ENCODE measurements around the gene NRXN2.
"Not testable (repeated sequence)": the region's sequence is repeated elsewhere in the genome, so short reads cannot be mapped to it uniquely, and the experiment has no call there.

Gene NRXN2

DNA sequence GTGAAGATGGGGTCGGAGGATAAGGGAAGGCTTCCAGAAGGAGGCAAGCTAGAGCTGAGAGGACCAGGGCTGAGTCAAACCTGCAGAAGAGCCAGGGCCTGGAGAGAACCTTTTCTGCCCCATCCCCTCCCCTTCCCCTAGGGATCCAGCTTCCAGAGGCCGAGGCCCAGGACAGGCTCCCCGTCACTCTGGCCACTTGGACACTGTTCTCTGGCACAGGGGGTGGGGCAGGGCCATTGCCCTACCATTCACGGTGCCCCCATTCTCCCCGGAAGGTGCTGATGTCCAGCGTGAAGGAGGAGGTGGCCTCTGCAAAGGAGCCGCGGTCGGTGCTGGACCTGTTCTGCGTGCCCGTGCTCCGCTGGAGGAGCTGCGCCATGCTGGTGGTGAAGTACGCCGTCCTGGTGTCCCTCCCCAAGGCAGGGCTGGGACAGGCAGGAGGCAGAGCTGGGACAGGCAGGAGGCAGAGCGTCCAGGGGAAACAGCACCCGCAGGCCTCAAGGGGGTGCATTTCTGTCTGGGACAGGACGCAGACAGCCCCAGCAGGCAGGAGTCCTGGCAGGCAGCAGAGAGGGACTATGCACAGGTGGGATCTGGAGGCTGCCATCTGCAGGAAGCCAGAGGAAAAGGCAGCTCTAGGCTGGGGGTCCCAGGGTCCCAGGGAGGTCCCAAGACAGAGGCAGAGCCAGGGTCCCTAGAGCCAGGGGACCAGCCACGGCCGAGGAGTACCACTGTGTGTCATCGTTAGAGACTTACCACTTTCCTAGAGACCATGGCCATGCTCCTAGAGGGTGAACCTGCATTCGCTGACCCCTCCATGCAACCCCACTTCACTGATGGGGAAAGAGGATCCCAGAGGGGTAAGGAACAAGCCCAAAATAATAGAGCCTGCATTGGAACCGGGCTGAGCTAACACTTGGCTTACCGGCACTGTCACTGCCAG is 157.8 kb downstream of the NRXN2 start:
- no peak for DNase-seq (ENCODE audit: low spot score)

DNA sequence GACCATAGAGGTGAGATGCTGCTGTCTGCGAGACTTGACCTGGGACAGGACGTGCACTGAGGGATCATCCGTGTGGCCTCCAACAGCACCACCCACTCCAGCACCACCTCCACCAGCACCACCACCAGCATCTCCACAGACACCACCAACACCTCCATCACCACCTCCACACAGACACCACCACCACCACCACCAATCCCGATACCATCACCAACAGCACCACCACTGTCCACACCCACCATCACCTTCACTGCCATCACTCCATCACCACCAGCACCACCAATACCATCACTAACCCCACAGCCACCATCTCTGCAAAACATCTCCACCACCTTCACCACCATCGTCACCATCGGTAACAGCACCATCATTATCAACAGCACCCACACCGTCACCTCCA is 158.6 kb downstream of the NRXN2 start:
- DNase-seq (ENCODE audit: low spot score), result no peak

DNA sequence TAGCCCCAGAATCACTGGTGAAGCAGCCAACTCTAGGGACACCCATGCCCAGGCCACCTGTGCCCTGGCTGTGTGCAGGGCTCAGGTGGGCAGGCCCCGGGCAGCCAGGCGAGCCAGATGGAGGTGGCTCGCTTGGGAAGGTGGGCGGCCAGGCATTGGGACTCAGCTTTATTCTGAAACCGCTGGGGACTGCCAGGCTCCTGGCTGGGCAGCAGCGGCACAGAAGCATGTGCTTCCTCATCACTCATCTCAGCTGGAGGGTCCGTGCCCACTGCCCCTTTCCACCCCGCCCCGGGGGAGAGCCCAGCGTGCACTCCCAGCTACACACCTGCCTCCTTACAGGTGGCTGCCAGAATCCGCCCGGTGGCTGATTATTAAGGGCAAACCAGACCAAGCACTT is 159.0 kb downstream of the NRXN2 start:
- DNase-seq (ENCODE audit: low spot score), result no peak

DNA sequence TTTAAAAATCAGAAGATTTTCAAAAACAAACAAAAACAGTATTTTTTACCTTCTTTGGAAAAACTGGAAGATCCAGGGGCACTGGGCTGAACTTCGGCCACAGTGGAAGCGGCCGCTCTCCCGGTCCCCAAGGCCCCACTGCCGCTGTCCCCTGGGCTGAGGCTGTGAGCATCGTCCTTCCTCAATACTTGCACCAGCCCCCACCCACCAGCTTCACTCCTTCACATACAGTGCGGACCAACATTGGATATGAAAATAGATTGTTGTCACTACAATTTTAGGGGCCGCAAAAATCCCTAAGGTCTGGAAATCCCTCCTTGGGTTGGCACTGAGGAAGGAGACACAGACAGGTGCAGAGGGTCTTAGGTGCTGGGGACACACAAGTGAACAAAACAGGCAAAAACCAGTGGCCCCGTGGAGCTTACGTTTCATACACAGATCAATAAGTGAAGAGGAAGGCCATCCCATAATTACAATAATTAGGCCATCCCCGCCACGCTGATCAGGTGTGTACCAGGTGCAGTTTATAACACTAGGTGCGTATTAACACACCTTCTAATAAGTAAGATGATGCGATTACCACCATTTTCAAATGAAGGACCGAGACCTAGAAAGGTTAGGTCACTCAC is 160.2 kb downstream of the NRXN2 start:
- DNase-seq (ENCODE audit: low spot score), result no peak

DNA sequence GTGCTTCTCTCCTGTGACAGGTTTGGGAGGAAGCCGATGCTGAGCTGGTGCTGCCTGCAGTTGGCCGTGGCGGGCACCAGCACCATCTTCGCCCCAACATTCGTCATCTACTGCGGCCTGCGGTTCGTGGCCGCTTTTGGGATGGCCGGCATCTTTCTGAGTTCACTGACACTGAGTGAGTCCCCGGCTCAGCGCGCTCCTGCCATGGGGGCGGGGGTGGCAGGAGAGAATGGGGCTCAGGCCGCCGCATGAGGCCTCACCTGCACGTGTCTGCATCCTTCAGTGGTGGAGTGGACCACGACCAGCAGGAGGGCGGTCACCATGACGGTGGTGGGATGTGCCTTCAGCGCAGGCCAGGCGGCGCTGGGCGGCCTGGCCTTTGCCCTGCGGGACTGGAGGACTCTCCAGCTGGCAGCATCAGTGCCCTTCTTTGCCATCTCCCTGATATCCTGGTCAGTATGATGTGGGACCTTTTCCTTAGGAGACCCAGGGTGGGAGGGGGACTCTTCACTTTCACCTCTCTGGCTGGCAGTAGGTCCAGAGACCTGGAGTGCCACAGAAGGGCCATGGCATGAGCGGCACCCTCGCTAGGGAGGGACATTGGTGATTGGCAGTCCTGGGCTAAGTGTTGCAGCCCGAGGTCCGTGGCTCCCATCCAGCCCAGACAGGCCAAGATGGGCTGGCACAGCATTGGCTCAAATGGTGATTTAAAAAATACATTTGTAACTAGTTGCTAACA is 160.8 kb downstream of the NRXN2 start:
- no peak for DNase-seq (ENCODE audit: low spot score)

DNA sequence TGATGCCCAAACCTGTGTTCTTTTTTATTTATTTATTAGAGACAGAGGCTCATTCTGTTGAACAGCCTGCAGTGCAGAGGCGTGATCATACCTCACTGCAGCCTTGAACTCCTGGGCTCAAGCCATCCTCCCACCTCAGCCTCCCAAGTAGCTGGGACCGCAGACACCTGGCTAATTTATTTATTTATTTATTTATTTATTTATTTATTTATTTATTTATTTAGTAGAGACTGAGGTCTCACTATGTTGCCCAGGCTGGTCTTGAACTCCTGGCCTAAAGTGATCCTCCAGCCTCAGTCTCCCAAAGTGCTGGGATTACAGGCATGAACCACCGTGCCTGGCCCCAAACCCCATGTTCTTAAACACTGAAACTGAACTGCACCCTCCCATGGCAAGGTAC is 161.6 kb downstream of the NRXN2 start:
- DNase-seq (ENCODE audit: low spot score), result not testable (repeated sequence)

DNA sequence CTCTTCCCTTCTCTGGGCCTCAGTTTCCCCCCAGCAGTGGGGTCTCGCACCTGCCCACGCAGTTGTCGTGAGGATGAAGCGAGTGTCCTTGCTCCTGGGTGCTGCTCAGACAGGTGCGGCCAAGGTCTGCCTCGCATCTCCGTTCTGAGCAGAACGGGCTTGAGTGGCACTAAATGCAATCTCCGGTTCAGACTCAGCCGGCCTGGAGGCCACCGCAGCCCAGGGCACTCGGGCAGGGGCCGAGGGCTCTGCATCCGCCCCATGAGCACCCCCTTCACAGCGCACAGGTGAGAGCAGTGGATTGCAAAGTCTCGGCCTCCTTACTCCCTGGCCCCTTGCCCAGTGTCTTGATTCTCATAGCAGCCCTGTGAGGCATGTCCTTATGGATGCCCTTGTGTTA is 162.1 kb downstream of the NRXN2 start:
- no peak for DNase-seq (ENCODE audit: low spot score)

DNA sequence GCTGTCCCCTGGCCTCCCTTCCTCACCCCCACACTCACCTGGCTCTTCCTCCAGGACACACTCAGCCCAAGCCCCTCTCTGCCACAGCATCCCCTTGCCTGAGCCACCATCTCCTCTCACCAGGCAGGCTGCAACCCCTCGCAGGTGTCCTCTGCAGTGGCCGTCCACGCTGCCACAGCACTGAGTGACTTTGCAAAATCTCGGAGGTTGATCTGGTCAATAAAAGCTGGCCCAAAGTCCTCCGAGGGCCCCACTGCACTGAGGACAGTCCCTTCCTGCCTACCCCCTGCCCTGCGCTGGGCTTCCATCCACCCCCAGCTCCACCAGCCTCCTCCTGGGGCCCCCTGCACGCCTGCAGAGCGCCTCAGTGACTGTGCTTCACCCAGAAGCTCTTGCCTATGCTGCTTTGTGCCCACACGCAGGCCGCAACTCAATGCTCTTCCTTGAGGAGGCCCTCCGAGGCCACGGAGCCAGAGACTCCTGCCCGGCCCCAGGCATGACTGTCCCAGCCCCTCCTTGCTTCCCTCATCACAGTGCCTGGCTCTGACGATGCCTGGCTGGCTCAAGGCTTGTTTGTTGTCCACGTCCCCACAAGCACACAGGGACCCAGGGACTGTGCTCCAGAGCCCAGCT is 162.7 kb downstream of the NRXN2 start:
- DNase-seq (ENCODE audit: low spot score), result no peak

DNA sequence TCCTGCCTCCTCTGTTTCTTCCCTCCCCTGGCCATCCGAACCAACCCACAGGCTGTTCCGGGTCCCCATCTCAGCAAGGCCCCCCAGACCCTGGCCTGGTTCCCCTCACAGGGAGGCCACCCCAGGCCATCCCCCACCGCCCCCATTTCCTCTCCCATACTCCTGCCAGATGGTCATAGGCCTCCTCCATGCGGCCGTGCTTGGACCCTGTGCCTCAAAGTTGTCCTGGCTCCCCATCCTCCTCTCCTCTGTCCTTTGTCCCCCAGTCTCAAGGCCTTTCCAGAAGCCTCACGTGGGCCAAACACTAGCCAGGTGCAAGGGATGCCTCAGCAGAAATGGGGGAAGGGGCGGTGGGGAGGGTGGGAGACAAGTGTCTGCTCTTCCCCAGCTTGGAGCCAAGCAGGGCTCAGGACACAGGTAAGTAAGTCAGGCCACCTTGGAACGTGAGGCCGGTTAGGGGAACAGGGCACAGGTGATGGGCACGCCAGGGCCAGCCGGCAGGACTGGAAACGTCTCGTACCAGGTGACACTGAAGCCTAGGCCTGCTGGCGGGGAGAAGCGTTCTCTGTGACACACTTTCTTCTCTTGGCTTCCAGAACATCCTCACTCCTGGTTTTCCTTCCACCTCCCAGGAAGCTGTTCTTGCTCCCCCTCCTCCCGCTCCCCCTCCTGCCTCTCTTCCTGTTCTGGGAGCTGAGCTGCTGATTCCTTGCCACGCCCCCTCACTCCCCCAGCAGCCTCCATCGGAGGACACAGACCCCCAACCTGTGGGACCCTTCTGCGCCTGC is 163.5 kb downstream of the NRXN2 start:
- no peak for DNase-seq (ENCODE audit: low spot score)

DNA sequence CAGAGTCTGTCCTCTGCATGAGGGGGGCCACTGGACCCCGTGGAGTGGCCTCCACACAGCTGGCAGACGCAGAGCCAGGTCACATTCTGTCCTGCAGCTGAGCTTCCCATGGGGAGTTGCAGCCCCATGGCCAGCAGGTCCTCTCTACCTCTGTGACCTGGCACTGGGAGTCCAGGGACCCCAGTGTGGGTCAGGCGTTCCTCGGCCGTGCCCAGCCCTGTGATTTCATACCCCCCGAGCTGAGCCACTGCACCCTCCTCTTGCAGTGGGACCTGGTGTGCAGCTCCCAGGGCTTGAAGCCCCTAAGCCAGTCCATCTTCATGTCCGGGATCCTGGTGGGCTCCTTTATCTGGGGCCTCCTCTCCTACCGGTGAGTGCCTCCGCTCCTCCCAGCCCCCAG is 164.1 kb downstream of the NRXN2 start:
- no peak for DNase-seq (ENCODE audit: low spot score)

DNA sequence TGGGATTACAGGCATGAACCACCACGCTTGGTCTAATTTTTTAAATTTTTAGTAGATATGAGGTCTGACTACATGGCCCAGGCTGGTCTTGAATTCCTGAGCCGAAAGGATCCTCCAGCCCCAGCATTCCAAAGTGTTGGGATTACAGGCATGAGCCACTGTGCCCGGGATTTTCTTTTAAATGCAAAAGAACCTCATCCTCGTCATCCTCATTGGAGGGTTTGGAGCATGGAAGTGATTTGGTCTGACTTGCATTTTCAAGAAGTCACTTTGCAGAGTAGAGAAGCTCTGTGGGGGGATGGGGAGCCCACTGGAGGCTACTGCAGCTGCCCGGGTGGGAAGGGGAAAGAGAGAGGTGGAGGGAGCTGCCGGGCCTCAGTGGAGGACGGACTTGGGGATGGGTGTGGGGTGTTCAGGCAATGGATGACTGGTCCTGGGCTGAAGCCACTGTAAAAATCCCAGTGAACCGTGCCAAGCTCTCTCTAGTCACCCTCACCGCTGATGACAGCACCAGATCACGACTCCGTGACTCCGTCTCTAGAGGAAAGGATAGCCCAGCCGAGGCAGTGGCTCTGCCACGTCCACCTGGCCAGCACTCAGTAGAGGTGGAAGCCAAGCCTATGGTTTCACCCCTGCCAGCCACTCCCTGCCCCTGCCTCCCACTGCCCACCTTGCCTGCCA is 164.8 kb downstream of the NRXN2 start:
- no peak for DNase-seq (ENCODE audit: low spot score)

DNA sequence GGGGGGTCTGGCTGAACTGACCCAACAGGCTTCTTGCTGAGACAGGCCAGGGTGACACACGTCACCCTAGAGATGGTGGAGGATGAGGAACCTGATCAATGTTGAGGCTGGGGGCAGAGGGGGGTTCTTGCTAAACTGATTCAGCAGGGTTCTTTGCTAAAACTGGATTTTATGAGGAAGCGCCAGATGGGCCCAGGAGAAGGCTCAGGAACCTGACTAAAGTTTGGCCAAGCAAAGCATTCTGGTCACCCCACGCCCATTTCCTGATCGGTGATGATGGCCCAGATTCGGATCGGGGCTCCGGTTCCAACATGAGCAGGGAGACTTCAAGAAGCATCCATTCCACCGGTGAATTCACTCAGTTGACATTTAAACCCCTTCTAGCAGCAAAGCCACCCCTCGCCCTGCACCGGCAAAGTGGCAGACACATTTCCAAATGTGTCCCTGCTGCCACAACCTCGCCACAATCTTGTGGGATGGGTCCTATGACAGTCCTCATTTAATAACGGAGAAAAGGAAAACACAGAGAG is 166.2 kb downstream of the NRXN2 start:
- DNase-seq (ENCODE audit: low spot score), result no peak
